B cell (primary cell): Measurements from ENCODE around the gene ZNF680. TPM values are rescaled to one million over a fixed set of nuclear protein-coding genes. Genes with fewer than 3 reads are reported as not detected.

Experiments
- ATAC-seq: fragments of 200-7000 bp; cut with Tn5 transposase; one replicate; pipeline ENCODE4 v1.10.0; 2021; ENCODE audit warnings: low read depth, mild to moderate bottlenecking, moderate number of reproducible peaks, moderate library complexity
- CTCF ChIA-PET: fragments of 350-600 bp; sonication (Branson Sonifier 250); formaldehyde crosslinking; loops from one replicate; lab custom pipeline; 2021; ENCODE audit warnings: antibody characterized with exemption, inconsistent platforms; lab: Charles Lee
- POLR2A ChIA-PET: fragments of 350-600 bp; sonication (Branson Sonifier 250); formaldehyde crosslinking; loops from one replicate; lab custom pipeline; 2021; ENCODE audit warnings: antibody characterized with exemption; lab: Charles Lee
- DNase-seq: peaks from one replicate; pipeline ENCODE4 v3.0.0; 2013
- H2AFZ ChIP-seq: 2 replicates; pipeline ENCODE4 v1.6.1; 2012; ENCODE audit warnings: mild to moderate bottlenecking, low read depth, low read length; ENCODE audit not compliant: insufficient read depth, poor library complexity, severe bottlenecking
- H3K27ac ChIP-seq, 2 donors: 1 replicate in 1 of 2; 2 replicates in 1 of 2; pipeline ENCODE4 v1.5.1; 2012 to 2013; ENCODE audit warnings: low read length in 2 of 2, mild to moderate bottlenecking in 2 of 2, moderate library complexity in 1 of 2
- H3K27me3 ChIP-seq, 4 experiments: fragments of 200-600 bp in 1 of 4; sonication (generic) in 1 of 4; replicated peaks in 1 of 4; 1 replicate in 2 of 4; 2 replicates in 2 of 4; pipeline versions ENCODE4 v1.6.1 to v1.7.0; 2013 to 2016; ENCODE audit warnings: low read length in 3 of 4, mild to moderate bottlenecking in 2 of 4, mixed read lengths in 1 of 4, moderate library complexity in 1 of 4; ENCODE audit not compliant: insufficient read depth in 4 of 4, control insufficient read depth in 3 of 4; ENCODE audit errors: control extremely low read depth in 1 of 4
- H3K36me3 ChIP-seq, 2 experiments: replicated peaks in 1 of 2; 1 replicate in 1 of 2; 2 replicates in 1 of 2; pipeline versions ENCODE4 v1.6.1 to v1.7.1; 2013; ENCODE audit warnings: low read length in 1 of 2; ENCODE audit not compliant: insufficient read depth in 2 of 2, control insufficient read depth in 1 of 2; ENCODE audit errors: control extremely low read depth in 1 of 2, extremely low read depth in 1 of 2
- H3K4me1 ChIP-seq, 2 donors: fragments of 200-600 bp in 1 of 2; sonication (generic) in 1 of 2; 1 replicate in 1 of 2; 2 replicates in 1 of 2; pipeline versions ENCODE4 v1.5.1 to v1.6.1; 2013 to 2017; ENCODE audit warnings: low read length in 2 of 2; ENCODE audit not compliant: control insufficient read depth in 2 of 2, insufficient read depth in 2 of 2
- H3K4me2 ChIP-seq: replicated peaks from 2 replicates; pipeline ENCODE3; 2012; ENCODE audit warnings: mild to moderate bottlenecking, low read depth, low read length; ENCODE audit not compliant: poor library complexity, severe bottlenecking
- H3K4me3 ChIP-seq, 5 experiments: fragments of 200-600 bp in 1 of 5; sonication (generic) in 1 of 5; 1 replicate in 3 of 5; 2 replicates in 2 of 5; pipeline versions ENCODE4 v1.5.1 to v1.7.0; 2011 to 2016; ENCODE audit warnings: low read length in 4 of 5, mild to moderate bottlenecking in 4 of 5, low read depth in 2 of 5, control low read depth in 1 of 5, moderate library complexity in 1 of 5; ENCODE audit not compliant: insufficient read depth in 1 of 5; ENCODE audit errors: control extremely low read depth in 1 of 5, extremely low read depth in 1 of 5
- H3K79me2 ChIP-seq: fragments of 200-600 bp; sonication (generic); one replicate; pipeline ENCODE4 v1.6.0; 2016; ENCODE audit warnings: low read length; ENCODE audit not compliant: control insufficient read depth, insufficient read depth
- H3K9ac ChIP-seq: fragments of 200-600 bp; sonication (generic); 2 replicates; pipeline ENCODE4 v1.6.1; 2017; ENCODE audit warnings: mild to moderate bottlenecking, low read length, moderate library complexity
- H3K9me3 ChIP-seq, 3 donors: one replicate each; pipeline versions ENCODE4 v1.6.1 to v1.7.1; 2013; ENCODE audit warnings: low read length in 2 of 3; ENCODE audit not compliant: control insufficient read depth in 2 of 3, insufficient read depth in 1 of 3; ENCODE audit errors: control extremely low read depth in 1 of 3
- H4K20me1 ChIP-seq: 2 replicates; pipeline ENCODE4 v1.6.0; 2012; ENCODE audit warnings: mild to moderate bottlenecking, low read length; ENCODE audit not compliant: insufficient read depth, control insufficient read depth, poor library complexity, severe bottlenecking
- H3K27ac Mint-ChIP-seq: one replicate; pipeline ENCODE4 v1.8.0; 2021; ENCODE audit warnings: mixed read lengths
- H3K27me3 Mint-ChIP-seq: one replicate; pipeline ENCODE4 v1.8.0; 2021; ENCODE audit warnings: mixed read lengths
- H3K4me1 Mint-ChIP-seq: one replicate; pipeline ENCODE4 v1.8.0; 2021; ENCODE audit warnings: mixed read lengths
- H3K4me3 Mint-ChIP-seq: one replicate; pipeline ENCODE4 v1.8.0; 2021; ENCODE audit warnings: mixed read lengths
- H3K9me3 Mint-ChIP-seq: one replicate; pipeline ENCODE4 v1.8.0; 2022; ENCODE audit warnings: mixed read lengths; ENCODE audit not compliant: insufficient read depth
- EZH2 ChIP-seq: IDR thresholded peaks from 2 replicates; pipeline ENCODE4 v1.6.1; 2012; ENCODE audit warnings: borderline replicate concordance, low read depth, mild to moderate bottlenecking, moderate library complexity, low read length; ENCODE audit not compliant: insufficient read depth, poor library complexity, severe bottlenecking
- WGBS: methylation state at CpG from one replicate; pipeline ENCODE4 v1.1.5; 2013; ENCODE audit warnings: missing lambda C conversion rate; ENCODE audit not compliant: insufficient coverage; 5-methylcytosine and 5-hydroxymethylcytosine counted together
- intact Hi-C: fragments of 100-400 bp; cut with micrococcal nuclease; formaldehyde crosslinking; loops from one replicate; pipeline ENCODE4 v1.10.0; 2022
- polyA plus RNA-seq: library from polyadenylated mRNA; depleted of rRNA; stranded (reverse); fragments of >200 nt; gene quantifications from 2 replicates; pipeline ENCODE4 v1.2.3, GENCODE V29; 2012
- total RNA-seq, 2 donors: library from RNA; stranded (reverse); fragments of 120-200 nt in 1 of 2; gene quantifications; 1 replicate in 1 of 2; 2 replicates in 1 of 2; pipeline versions ENCODE4 v1.2.3 to v1.2.4, GENCODE V29; 2013 to 2022
- TF ChIP-seq, protein P1 (sequence below): fragments of 200-600 bp; IDR thresholded peaks from one replicate; pipeline ENCODE4 v1.8.0; 2022; ENCODE audit warnings: antibody characterized with exemption, mild to moderate bottlenecking

Gene ZNF680
- total and polyA plus RNA-seq, 2 donors (not counting 1 experiment from before 2014, with no cell fraction given): 2.5 to 27.8 TPM

DNA sequence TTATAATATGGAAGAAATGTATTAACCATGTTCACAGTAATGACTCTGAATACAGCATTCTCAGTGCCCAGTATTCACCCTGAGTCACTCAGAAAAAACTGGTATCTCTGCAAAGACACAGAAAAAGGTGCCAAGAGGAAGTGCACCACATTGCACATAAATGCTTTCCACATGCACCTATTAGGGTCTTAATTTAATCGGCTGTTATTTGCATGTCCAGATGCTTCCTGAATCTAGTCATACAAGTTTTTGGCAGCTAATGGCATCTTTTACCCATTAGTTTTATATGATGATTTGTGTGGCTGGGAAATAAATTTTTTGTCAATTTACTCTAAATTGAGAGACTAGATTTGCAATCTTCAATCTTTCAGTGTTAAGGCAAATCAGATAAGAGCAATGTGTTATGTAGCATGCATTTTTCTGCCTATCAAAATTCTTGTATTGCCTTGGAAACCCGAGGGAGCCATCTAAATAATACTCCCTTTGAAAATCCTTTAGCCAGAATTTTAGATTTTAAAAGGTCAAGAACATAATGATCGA, 58.2 kb downstream of the ZNF680 start:
- H3K9me3 ChIP-seq: peaks cover 8 to 58% (median 35%) of the 10 kb centered on the region in 3 donors
- WGBS: no CpG with 5 or more reads among the region's 3 CpGs
- no peak overlapping the region for H3K4me3 Mint-ChIP-seq
- TF ChIP-seq EZH2: no peak
- TF ChIP-seq, protein P1, sequence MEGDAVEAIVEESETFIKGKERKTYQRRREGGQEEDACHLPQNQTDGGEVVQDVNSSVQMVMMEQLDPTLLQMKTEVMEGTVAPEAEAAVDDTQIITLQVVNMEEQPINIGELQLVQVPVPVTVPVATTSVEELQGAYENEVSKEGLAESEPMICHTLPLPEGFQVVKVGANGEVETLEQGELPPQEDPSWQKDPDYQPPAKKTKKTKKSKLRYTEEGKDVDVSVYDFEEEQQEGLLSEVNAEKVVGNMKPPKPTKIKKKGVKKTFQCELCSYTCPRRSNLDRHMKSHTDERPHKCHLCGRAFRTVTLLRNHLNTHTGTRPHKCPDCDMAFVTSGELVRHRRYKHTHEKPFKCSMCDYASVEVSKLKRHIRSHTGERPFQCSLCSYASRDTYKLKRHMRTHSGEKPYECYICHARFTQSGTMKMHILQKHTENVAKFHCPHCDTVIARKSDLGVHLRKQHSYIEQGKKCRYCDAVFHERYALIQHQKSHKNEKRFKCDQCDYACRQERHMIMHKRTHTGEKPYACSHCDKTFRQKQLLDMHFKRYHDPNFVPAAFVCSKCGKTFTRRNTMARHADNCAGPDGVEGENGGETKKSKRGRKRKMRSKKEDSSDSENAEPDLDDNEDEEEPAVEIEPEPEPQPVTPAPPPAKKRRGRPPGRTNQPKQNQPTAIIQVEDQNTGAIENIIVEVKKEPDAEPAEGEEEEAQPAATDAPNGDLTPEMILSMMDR: no peak
- no peaks in the 10 kb centered on the region for H3K27me3 Mint-ChIP-seq
- ChIA-PET CTCF (no interaction called here), POLR2A (no interaction called here)
- no peaks in the 10 kb centered on the region for H3K4me1 ChIP-seq
- H3K36me3 ChIP-seq: peaks cover 0 to 1% of the 10 kb centered on the region in 2 experiments
- no peaks in the 10 kb centered on the region for H3K79me2 ChIP-seq
- H3K27me3 ChIP-seq: no peaks in the 10 kb centered on the region
- H3K4me1 Mint-ChIP-seq: no peaks in the 10 kb centered on the region
- no peaks in the 10 kb centered on the region for H4K20me1 ChIP-seq
- H3K9me3 Mint-ChIP-seq: peaks cover 29% of the 10 kb centered on the region
- H3K9ac ChIP-seq: no peak overlapping the region
- H3K4me2 ChIP-seq: no peak overlapping the region
- H3K27ac ChIP-seq: no peak overlapping the region
- ATAC-seq: no peak
- intact Hi-C loops: no loop called here
- H3K4me3 ChIP-seq: no peak overlapping the region
- DNase-seq: no peak
- H3K27ac Mint-ChIP-seq: no peak overlapping the region
- no peak overlapping the region for H2AFZ ChIP-seq

DNA sequence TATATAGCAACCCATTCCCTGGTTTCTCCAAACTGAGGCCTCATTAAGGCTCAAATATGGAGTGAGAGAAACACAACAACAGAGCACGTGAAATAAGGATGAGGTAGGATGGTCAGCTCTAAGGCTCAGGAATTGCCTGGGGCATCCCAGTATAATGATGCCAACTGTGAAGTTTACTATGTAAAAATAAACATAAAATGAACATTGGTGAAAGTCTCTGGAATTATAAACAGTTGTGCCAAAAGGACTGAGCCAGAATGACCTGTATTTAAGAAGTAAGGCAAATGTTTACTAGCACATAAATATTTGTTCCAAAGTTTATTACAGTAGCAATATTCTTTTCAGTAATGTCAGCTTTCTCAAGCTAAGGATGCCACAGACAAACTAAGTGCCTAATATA, 64.6 kb downstream of the ZNF680 start:
- H3K4me1 Mint-ChIP-seq: no peaks in the 10 kb centered on the region
- Histone ChIP-seq H3K79me2 (no peaks in the 10 kb centered on the region), H3K4me2 (no peak overlapping the region), H4K20me1 (no peaks in the 10 kb centered on the region), H3K27ac (no peak overlapping the region), H3K4me3 (no peak overlapping the region), H3K36me3 (no peaks in the 10 kb centered on the region), H3K27me3 (no peaks in the 10 kb centered on the region), H3K4me1 (no peaks in the 10 kb centered on the region), H3K9ac (no peak overlapping the region), H3K9me3 (peaks cover 4 to 45% (median 35%) of the 10 kb centered on the region in 3 donors), H2AFZ (no peak overlapping the region)
- no peak overlapping the region for H3K27ac Mint-ChIP-seq
- DNase-seq (no peak), ATAC-seq (no peak)
- TF ChIP-seq, protein P1: no peak
- no peak for TF ChIP-seq EZH2
- H3K9me3 Mint-ChIP-seq: peaks cover 19% of the 10 kb centered on the region
- H3K27me3 Mint-ChIP-seq: no peaks in the 10 kb centered on the region
- POLR2A ChIA-PET: no interaction called here
- no peak overlapping the region for H3K4me3 Mint-ChIP-seq
- intact Hi-C loops: no loop called here
- CTCF ChIA-PET: no interaction called here
- no CpG with 5 or more reads among the region's 1 CpG for WGBS
